NB4 (cell line): ENCODE data around the gene OR13C3.

ENCODE experiments used
- MAX ChIP-seq: IDR thresholded peaks from 2 replicates; pipeline ENCODE4 v1.6.1; 2011; ENCODE audit warnings: low read depth, low read length
- MYC ChIP-seq: IDR thresholded peaks from 2 replicates; pipeline ENCODE4 v1.6.1; 2011; ENCODE audit warnings: low read depth, low read length
- POLR2A ChIP-seq: IDR thresholded peaks from 2 replicates; pipeline ENCODE4 v1.6.1; 2011; ENCODE audit warnings: mild to moderate bottlenecking; ENCODE audit not compliant: insufficient read length; ENCODE audit errors: extremely low read depth
- TF ChIP-seq, protein P1 (sequence below): IDR thresholded peaks from one replicate; pipeline ENCODE4 v1.5.1; 2012; ENCODE audit warnings: low read depth, low read length

DNA sequence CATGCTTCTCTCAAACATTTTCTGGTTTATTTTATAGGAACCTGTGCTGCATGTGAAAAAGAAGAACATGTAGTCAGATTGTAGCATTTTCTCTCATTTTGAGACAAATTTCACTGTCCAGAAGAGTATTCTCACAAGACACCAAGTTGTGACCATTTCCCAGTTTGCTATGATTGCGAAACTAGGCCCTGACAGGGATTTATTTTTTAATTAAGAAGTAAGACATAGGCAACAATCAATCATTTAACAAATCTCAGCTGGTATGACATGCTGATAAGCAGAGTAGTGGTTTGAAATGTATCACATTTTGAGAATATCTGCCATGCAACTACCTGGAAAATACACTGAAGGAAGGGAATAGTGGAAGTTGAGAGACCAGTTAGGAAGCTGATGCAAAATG is 43.9 kb upstream of the OR13C3 start:
- TF ChIP-seq, protein P1, sequence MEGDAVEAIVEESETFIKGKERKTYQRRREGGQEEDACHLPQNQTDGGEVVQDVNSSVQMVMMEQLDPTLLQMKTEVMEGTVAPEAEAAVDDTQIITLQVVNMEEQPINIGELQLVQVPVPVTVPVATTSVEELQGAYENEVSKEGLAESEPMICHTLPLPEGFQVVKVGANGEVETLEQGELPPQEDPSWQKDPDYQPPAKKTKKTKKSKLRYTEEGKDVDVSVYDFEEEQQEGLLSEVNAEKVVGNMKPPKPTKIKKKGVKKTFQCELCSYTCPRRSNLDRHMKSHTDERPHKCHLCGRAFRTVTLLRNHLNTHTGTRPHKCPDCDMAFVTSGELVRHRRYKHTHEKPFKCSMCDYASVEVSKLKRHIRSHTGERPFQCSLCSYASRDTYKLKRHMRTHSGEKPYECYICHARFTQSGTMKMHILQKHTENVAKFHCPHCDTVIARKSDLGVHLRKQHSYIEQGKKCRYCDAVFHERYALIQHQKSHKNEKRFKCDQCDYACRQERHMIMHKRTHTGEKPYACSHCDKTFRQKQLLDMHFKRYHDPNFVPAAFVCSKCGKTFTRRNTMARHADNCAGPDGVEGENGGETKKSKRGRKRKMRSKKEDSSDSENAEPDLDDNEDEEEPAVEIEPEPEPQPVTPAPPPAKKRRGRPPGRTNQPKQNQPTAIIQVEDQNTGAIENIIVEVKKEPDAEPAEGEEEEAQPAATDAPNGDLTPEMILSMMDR, result no peak
- TF ChIP-seq POLR2A, result no peak
- no peak for TF ChIP-seq MYC
- no peak for TF ChIP-seq MAX
